Activated gamma-delta T cell treated with Interleukin-2 at 50 U/mL for 16 hours (primary cell): ENCODE results near the gene RCSD1.
"Not testable (repeated sequence)": the region's sequence is repeated elsewhere in the genome, so short reads cannot be mapped to it uniquely, and the experiment has no call there.

ENCODE experiments used
- DNase-seq: peaks from one replicate; pipeline ENCODE4 v3.0.0-alpha.2; 2020

RCSD1 gene, protein sequence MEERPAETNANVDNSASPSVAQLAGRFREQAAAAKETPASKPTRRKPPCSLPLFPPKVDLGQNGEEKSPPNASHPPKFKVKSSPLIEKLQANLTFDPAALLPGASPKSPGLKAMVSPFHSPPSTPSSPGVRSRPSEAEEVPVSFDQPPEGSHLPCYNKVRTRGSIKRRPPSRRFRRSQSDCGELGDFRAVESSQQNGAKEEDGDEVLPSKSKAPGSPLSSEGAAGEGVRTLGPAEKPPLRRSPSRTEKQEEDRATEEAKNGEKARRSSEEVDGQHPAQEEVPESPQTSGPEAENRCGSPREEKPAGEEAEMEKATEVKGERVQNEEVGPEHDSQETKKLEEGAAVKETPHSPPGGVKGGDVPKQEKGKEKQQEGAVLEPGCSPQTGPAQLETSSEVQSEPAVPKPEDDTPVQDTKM

GRCh38 chr1:167629681-167630567 lies at the start of gene RCSD1:
TSS of gene RCSD1 (plus strand) at chr1:167630232. CDS start at chr1:167630424, 192 bp downstream.
- DNase-seq: peak; percentile 54

DNA sequence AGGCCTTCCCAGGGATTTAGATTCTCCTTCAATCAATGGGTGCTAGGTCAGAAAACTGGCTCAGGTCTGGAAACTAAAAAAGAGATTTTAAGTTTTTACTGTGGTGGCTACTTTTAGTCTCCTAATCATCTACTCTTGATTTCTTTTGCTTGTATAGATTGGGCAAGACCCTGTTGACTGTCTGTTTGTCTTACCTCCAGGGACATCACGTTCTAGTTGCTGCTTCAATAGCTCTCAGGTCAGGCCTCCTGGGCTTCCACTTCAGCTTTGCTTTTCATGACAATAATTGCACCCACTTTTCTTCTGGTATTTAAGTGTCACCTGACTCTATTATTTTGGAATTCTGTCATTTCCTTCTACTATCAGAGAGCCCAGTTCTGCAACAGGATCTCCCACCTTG lies 48.0 kb upstream of the RCSD1 start:
- DNase-seq: no peak

DNA sequence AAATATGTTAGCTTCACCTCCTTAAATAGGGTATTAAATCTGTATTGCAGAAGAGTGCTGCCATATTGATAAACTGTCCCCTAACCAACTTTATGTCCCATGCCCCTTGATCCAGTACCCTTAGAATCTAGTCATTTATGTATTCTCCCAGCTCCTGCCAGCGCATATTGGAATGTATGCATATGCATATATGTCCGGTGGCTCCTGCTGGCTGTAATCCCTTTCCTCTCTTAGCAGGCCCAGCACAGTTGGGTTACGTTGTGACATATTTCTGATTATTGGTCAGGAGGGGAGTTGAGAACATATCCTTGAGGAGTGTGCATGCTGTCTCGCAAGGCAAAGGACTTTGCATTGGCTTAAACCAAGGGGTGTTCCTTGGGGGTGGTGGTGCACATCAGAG lies 47.3 kb upstream of the RCSD1 start:
- no peak for DNase-seq

DNA sequence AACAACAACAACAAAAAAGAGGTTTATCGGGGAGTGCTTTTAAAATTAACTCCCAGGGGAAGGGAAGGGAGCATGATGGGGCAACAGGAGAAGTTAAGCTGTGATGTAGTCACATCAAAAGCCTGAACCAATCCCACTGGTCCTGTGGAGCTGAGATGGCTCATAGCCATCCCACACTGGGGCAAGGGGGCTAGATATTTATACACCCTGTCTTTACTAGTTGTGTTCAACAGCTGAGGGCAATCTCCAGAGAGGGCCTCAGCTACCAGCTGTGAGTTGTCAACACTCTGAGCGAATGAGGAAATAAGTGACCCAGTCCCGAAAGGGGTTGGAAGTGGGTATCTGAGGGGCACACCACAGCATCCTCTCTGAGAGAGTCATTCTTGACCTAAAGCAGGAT lies 45.5 kb upstream of the RCSD1 start:
- no peak for DNase-seq

DNA sequence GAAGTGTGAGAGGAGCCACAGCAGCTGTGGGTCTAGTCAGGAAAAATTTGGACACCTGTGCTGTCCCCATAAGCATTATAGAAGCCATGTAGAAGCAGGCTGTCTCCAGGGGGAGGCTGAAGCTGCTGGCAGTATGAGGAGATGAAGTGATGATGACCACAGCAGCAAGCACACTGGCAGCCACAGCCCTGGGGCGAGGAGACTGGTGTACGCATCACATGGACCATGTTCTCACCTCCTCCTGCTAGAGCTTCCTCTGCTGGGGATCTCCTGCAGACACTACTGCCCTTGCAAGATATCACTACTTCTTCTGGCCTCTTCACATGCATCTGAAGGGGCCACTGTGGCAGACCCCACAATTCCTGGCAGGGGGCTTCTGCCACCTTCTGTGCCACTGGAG lies 42.7 kb upstream of the RCSD1 start:
- DNase-seq: no peak

DNA sequence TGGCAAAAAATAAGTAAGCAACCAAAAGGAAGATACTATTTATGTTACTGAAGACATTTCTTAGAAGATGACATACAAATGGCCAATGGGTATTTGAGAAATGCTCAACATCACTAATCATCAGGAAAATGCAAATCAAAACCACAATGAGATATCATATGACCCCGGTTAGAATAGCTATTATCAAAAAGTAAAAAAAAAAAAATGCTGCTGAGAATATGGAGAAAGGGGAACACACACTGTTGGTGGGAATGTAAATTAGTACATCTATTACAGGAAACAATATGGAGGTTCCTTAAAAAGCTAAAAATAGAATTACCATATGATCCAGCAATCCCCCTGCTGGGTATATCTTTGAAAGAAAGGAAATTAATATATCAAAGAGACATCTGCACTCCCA lies 42.2 kb upstream of the RCSD1 start:
- DNase-seq: no peak

DNA sequence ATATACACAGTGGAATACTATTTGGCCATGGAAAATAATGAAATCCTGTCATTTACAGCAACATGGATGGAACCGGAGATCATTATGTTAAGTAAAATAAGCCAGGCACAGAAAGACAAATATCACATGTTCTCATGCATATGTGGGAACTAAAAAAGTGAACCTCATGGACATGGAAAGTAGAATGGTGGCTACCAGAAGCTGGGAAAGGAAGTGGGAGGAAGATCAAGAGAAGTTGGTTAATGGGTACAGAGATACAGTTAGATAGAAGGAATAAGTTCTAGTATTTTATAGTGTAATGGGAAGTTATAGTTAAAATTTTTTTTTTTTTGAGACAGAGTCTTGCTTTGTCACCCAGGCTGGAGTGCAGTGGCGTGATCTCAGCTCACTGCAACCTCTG lies 41.7 kb upstream of the RCSD1 start:
- no peak for DNase-seq

- DNase-seq: no peak
Observed at GRCh38 chr1:167592475-167592874, 37.6 kb upstream of the RCSD1 start.

DNA sequence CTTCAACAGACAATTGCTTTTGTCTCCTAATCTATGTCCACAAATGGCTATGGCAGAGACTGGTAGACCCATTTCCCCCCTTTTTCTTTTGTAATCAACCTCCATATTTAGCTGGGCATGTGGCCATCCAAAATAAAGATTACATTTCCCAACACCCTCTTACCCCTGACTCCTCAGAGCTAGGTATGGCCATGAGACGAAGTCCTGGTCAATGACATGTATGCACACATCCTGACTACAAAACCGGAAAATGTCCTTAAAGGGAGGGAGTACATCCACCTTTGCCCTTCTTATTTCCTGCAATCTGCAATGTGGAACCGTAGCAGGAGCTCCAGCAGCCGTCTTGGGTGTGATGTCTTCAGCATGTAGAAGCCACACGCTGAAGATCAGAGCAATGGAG lies 36.2 kb upstream of the RCSD1 start:
- DNase-seq: no peak

- DNase-seq: no peak
Observed at GRCh38 chr1:167594822-167595221, 35.2 kb upstream of the RCSD1 start.

DNA sequence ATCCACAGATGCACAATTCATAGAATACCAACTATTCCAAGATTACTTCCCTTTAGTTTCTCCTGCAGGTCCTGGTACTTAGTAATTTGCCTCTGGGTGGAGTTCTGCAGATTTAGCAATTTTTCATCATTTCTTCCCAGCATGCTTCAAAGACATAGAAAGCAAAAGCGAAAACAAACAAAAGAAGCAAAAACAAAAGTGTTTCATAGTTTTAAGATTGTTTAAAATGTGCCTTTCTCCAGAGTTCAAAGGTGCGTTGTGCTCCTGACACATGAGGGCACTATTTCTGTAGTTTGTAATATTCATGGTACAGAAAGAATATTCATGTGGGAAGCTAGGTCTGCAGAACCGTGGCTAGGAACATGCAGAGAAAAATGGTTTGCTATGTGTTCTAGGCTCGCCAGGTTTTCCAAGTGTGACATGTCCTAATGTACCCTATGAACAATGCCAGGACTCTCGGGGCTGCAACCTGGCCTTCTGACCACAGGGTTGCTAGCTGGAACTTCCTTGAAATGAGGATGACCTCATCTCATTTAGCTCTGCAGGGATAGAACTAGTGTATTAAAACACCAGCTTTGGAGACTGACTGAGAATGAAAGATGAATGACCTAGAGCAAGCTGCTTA lies 30.0 kb upstream of the RCSD1 start:
- DNase-seq: peak; percentile 31

DNA sequence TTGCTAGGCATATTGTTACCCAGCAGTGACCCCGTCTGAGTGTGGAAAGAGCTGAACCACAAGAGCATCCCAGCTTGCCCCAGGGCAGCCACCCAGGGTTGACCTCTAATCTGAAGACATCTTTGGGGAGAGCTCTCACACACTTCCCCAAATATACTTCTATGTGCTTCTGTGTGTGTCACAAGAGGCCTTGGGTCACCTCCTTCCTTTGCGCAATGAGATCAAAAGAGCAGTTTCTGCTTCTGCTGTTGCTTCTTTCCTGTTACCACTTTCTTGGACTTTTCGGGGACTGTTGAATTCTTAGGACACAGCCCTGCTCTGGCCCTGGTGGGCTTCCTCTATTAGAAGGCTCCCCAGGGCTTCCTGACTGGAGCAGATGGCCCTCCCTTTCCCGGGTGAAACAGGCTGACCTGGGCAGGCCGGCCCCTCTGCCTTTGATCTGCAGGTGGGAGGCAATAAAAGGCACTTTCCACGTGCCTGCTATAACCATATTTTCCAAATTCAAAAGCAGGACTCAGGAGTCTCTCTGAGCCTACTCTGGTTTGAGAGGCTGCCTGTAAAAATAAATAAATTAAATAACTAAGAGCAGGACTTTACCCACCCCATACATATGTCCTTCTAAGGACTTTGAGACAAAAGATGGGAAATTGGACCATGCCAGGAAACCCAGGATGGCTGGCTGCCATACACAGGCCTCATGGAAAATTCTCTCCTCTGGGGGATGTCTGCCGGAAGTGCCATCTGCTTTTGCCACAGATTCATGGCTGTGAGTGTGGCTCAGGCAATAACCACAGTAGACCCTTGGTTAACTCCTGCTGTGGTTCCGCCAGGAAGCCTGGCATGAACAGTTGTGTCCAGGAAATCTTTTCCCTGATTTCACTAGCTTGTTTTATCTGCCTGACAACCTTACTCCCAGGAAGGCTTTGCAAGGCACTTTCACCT lies 28.3 kb upstream of the RCSD1 start:
- DNase-seq: no peak

DNA sequence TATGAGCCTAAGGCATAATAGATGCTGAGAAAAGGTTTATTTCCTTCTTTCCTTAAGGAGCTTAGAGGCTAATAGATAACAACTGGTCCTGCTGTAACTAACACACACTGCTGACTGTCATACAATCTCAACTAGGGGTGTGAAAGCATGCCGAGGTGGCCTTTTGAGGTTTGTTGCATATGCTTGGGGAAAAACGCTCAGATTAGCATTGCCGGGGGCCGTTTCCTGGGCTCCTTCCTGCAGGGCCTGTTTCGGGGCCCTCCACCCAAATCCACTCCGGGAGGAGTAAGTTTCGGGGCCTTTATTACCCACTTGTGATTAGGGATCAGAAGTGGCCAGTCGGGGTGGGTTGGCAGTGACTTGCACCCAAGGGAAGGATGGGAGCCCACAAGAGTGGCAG lies 27.2 kb upstream of the RCSD1 start:
- no peak for DNase-seq

GRCh38 chr1:167605576-167605975 lies 24.5 kb upstream of the RCSD1 start:
- no peak for DNase-seq

GRCh38 chr1:167611983-167612382 lies 18.0 kb upstream of the RCSD1 start:
- no peak for DNase-seq

DNA sequence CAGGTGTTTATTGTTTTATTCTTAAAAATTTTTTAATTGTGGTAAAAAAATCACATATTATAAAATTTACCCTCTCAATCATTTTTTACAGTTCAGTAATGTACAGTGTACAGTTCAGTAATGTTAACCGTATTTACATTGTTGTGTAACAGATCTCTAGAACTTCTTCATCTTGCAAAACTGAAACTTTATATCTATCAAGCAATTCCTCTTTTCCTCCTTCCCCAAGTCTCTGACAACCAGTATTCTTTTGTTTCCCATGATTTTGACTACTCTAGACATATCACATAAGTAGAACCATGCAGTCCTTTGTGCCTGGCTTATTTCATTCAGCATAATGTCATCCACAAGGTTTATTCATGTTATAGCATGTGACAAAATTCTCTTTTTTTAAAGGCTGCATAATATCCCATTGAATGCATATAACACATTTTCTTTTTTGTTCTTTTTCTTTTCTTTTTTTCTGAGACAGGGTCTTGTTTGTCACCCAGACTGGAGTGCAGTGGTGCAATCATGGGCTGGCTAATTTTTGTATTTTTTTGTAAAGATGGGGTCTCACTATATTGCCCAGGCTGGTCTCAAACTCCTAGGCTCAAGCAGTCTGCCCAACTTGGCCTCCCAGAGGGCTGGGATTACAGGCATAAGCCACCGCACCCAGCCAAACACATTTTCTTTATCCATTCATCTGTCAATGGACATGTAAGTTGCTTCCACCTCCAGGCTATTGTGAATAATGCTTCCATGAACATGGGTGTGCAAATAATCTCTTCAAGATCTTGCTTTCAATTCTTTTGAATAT lies 17.2 kb upstream of the RCSD1 start:
- no peak for DNase-seq

- DNase-seq: not testable (repeated sequence)
Observed at GRCh38 chr1:167613984-167614383, 16.0 kb upstream of the RCSD1 start.

DNA sequence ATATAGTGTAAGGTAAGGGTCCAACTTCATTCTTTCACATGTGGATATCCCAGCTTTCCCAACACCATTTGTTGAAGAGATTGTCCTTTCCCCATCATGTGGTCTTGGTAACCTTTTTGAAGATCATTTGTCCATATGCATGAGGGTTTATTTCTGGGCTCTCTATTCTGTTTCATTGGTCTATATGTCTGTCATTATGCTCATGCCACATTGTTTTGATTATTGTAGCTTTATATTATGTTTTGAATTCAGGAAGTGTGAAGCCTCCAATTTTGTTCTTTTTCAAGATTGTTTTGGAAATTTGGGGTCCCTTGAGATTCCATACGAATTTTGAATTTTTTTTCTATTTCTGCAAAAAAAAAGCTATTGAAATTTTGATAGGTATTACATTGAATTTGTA lies 15.2 kb upstream of the RCSD1 start:
- no peak for DNase-seq

- no peak for DNase-seq
Observed at GRCh38 chr1:167616521-167616920, 13.5 kb upstream of the RCSD1 start.

DNA sequence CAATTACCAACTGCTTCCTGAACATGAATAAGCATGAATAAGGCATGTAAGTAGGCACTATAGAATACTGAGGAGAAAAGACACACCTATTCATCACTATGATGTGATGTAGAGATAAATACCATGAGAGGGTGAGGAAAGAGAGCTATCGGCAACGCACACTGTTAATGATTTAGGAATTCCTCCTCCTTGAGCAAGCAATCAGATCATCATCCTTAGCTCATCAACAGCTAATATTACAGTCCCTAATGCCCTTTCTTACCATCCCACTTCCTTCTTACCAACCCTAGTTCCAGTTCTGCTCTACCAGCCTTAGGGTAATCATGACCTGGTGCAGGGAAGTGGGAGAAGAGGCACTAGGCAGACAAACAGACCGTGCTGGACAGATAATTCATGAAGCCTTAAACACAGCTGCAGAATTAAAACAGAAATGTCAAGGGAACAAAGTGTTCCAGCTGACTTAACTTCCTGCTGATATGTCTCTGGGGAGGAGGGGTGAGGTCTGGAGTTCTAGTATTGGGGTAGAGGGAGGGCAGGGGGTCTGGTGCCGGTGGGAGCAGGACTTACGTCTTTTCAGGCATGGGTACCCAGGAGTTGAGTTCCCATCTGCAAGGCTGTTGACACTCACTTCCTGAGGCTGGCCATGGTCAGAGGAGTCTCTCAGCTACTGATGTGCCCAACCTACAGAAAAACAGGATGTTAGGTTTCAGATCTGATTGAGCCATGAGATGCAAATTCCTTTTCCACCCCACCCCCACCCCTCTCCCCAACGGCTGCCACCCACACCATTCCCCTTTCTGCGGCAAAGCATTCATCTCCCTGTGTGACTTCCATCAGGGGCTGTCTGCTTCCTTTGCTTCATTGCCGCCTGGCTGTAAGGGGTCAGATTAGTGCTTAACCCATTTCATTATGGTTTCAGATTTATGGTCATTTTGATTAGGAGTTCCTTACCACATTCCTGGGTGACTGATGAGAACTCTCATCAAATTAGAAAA lies 12.6 kb upstream of the RCSD1 start:
- no peak for DNase-seq
